ENCODE measurements around the gene ASTN1.

ASTN1 gene

GRCh38 chr1:176829261-176829660 is 335.3 kb downstream of the ASTN1 start:
- peak in 1 of 14 donors; percentile 25 for DNase-seq

- DNase-seq = no peak
These were observed 338.2 kb downstream of the ASTN1 start for GRCh38 chr1:176826265-176826664.

- no peak for DNase-seq
These were observed 344.0 kb downstream of the ASTN1 start for GRCh38 chr1:176820391-176821031.

- DNase-seq = no peak
These were observed 348.3 kb downstream of the ASTN1 start for GRCh38 chr1:176816232-176816631.

- no peak for DNase-seq
These were observed 348.9 kb downstream of the ASTN1 start for GRCh38 chr1:176815621-176816020.

GRCh38 chr1:176811511-176812288 is 352.8 kb downstream of the ASTN1 start:
- no peak for DNase-seq

- DNase-seq = no peak
These were observed 355.2 kb downstream of the ASTN1 start for GRCh38 chr1:176809292-176809691.
